RKO (cell line): ENCODE measurements around the gene GARIN5B.
"Not testable (repeated sequence)": the region's sequence is repeated elsewhere in the genome, so short reads cannot be mapped to it uniquely, and the experiment has no call there.

Experiments used
- DNase-seq: peaks from one replicate; pipeline ENCODE4 v3.0.0-alpha.2; 2016; ENCODE audit warnings: low spot score

Gene GARIN5B

GRCh38 chr19:55362990-55363716 lies at the start of gene GARIN5B:
TSS of gene GARIN5B (minus strand) at chr19:55363260. CDS start at chr19:55363066, 194 bp downstream.
- no peak for DNase-seq

- DNase-seq = no peak
Observed at GRCh38 chr19:55410168-55410567, 47.1 kb upstream of the GARIN5B start.

DNA sequence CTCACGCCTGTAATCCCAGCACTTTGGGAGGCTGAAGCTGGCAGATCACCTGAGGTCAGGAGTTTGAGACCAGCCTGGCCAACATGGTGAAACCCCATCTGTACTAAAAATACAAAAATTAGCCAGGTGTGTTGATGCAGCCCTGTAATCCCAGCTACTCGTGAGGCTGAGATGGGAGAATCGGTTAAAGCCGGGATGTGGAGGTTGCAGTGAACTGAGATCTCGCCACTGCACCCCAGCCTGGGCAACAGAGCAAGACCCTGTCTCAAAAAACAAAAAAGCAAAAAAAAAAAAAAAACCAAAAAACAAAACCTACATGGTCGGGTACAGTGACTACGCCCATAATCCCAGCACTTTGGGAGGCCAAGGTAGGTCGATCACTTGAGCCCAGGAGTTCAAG lies 46.1 kb upstream of the GARIN5B start:
- DNase-seq = not testable (repeated sequence)

DNA sequence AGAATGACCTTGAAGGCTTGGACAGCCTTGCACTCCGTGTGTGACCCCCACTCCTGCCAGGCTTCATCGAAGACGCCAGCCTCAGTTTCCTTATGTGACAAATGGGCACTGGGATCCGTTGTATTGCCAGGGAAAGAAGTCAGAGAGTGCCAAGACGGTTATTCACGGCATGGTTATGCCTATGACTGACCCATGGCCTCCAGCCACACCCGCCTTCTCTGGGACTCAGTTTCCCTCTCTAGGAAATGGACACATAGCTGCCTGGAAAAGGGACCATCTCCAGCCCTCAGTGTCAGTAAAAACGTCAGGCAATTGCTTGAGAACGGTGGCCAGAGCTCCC lies 45.4 kb upstream of the GARIN5B start:
- DNase-seq = no peak

DNA sequence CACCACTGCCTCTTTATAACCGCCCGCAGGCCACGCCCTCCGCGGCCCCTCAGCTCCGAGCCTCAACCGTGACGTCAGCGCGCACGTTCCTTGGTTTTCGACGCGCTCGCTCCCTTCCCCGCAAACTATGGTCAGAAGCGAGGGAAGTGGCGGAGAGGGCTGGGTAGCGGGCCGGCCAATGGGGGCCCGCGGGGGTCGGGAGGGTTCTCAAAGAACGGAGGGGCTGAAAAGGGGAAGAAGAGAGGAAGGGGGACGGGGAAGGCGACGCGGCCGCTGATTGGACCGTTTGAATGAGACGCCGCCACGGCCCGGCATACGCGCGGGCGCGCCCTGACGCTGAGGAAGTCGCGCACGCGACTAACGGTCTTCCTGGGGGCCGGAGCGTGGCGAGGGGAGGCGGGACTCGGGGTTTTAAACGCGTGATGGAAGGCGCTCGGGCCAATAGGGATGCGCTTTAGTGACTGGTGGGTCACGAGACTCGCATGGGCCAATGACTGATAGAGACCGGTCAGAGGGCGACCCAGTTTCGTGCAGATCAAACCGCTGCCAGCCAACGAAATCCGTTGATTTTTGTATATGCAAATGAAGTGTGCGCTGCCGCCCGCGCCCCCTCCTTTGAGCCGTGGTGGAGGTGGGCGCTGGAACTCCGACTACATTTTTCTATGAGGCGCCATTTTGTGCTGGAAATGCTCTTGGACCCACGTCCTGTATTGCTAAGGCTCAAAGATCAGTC lies 44.9 kb upstream of the GARIN5B start:
- peak; percentile 99 for DNase-seq

GRCh38 chr19:55407550-55407799 lies 44.4 kb upstream of the GARIN5B start, which contains the start of gene UBE2S:
TSS of gene UBE2S (minus strand) at chr19:55407788. CDS start at chr19:55407589, 199 bp downstream.
- not testable (repeated sequence) for DNase-seq

GRCh38 chr19:55406826-55407549 lies 43.9 kb upstream of the GARIN5B start:
- DNase-seq = no peak

DNA sequence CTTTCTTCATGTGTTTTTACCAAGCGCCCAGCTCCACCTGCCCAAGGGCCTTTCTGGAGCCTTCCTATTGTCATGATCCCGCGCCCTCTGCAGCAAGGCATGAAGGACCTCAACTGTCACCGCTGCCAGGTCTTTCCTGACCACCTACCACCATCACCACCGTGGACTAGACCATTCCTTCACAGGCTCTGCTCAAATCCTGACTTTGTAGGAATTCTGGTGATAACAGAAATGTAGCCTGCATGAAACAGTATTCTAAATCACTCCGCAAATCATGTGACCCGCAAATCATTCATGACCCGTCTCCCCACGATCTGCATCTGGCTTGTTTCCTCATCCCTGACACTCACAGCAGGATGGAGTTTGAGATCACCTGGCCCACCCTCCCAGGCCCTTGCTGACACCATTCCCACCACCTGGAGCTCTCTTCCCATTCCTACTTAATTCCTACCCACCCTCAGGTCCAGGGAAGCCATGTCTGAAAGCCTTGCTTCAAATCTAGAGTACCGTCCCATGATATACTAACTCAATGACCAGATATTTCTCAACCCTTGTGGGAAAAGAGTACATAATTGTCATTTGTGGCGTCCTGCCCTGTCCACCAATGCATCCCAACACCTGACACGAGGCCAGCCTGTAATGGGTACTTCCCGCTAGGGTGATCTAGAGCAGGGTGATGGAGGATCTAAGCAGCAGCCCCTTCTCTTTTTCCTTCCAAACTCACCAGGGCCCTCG lies 43.2 kb upstream of the GARIN5B start:
- no peak for DNase-seq

DNA sequence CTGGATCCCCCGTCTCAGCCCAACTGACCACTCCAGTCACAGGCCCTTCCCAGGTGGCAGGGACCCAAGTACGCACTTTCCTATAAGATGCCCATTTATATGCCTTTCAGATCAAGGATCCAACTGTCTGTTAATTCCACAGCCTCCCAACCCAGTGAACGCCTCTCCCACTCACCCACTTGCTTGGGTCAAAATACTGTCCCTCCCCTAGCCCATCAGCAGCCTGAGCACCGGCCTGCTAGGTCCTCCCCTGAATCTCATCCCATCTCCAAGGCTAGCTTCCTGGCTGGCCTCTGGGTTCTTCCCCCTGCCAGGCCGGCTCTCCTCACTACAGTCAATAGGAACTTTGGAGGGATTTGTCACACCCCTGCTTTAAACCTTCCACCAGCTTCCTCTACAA lies 42.6 kb upstream of the GARIN5B start:
- DNase-seq = no peak

DNA sequence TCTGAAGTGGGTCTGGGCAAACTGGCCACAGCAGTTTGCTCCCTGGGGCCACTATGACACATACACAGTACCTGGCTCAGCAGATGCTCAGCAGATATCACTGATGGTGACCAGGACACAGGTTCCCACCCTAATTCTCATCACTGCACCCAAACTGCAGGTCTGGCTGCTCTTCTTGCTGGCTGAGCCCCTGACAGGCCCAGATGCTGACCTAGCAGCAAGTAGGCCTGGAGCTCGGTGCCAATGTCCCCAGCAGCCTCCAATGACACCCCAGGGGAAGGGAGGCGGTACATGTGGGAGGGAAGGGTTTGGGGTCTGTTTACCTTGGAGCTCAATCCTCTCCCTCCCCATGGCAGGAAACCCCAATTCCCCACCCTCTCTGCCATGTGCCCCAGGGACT lies 39.4 kb upstream of the GARIN5B start:
- DNase-seq = no peak

- DNase-seq = not testable (repeated sequence)
Observed at GRCh38 chr19:55401390-55401789, 38.3 kb upstream of the GARIN5B start.

GRCh38 chr19:55400281-55401087 lies 37.4 kb upstream of the GARIN5B start:
- no peak for DNase-seq

- no peak for DNase-seq
Observed at GRCh38 chr19:55398200-55398925, 35.3 kb upstream of the GARIN5B start.

DNA sequence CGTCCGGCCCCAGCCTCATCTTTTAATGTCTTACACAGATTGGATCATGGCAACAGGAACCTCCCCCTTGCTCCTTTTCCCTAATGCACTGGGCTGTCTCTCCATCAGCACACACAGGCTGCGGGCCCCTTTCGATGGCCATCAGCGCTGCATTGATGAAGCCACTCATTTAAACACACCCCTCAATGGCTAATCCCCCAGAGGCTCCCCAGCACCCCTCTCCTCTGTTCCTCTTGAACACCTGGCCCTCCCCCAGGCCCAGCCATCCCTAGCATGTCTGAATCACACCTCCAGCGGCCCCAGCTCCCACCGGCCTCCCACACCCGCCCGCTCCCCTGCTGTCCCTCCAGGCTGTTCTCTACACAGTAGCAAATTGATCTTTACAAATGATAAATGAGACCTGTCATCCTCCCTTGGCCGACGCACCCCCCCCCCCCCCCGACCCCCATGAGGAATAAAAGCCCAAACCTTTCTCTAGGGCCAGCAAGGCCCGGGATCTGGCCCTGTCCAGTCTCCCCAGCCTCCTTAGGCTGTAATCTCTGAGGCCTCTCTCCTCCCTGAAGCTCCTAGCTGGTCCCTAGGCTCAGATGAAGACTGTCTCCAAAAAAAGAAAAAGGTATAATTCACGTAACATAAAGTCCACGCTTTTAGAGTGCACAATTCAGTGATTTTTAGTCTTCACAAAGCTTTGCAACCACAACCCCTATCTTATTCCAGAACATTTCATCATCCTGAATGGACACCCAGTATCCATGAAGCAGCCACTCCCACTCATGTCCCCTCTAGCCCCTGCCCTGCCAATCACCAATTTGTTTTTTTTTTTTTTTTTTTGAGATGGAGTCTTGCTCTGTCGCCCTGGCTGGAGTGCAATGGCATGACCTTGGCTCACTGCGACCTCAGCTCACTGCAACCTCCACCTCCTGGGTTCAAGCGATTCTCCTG lies 30.0 kb upstream of the GARIN5B start:
- no peak for DNase-seq

- DNase-seq = no peak
Observed at GRCh38 chr19:55391702-55392615, 28.9 kb upstream of the GARIN5B start.

DNA sequence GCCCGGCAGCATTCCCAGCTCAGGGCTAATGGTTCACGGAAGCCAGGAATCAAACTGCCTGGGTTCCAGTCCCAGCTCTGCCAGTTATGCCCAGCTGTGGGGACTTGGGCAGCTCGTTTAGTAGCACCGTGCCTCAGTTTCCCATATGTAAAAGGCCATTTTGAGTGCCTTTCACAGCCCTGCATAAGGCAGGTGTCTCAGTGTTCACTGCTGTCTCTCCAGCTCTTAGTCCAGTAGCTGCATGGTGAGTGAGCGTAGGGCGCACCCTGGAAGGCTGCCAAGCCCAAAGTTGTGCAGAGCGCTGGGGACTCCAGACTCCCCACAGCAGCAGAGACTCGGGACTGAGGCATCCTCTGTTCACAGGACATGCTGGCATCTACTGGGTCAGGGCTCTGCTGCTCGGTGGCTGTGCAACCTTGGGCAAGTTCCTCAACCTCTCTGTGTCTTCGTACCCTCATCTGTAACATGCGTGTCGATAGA lies 28.2 kb upstream of the GARIN5B start:
- no peak for DNase-seq

GRCh38 chr19:55390461-55390880 lies 27.4 kb upstream of the GARIN5B start:
- DNase-seq = no peak
